Esophagus (tissue), 2 donors: ENCODE results near the gene ALPP. TPM values are rescaled to one million over a fixed set of nuclear protein-coding genes. Genes with fewer than 3 reads are reported as not detected.
"Not testable (repeated sequence)": the region's sequence is repeated elsewhere in the genome, so short reads cannot be mapped to it uniquely, and the experiment has no call there.

Experiments
- H3K27ac ChIP-seq, 2 donors: one replicate each; pipeline ENCODE4 v1.5.1; 2013; ENCODE audit warnings: low read depth in 2 of 2, mild to moderate bottlenecking in 2 of 2, inconsistent platforms in 1 of 2, low read length in 1 of 2, moderate library complexity in 1 of 2
- H3K27me3 ChIP-seq, 2 donors: one replicate each; pipeline ENCODE4 v1.6.1; 2013; ENCODE audit warnings: low read length in 2 of 2, control low read depth in 1 of 2, mild to moderate bottlenecking in 1 of 2; ENCODE audit not compliant: insufficient read depth in 2 of 2, control insufficient read depth in 1 of 2
- H3K36me3 ChIP-seq, 2 donors: one replicate each; pipeline ENCODE4 v1.6.1; 2013; ENCODE audit warnings: low read length in 1 of 2; ENCODE audit not compliant: control insufficient read depth in 2 of 2, insufficient read depth in 2 of 2
- H3K4me1 ChIP-seq, 2 donors: one replicate each; pipeline ENCODE4 v1.6.1; 2013; ENCODE audit warnings: low read length in 1 of 2; ENCODE audit not compliant: control insufficient read depth in 2 of 2, insufficient read depth in 2 of 2
- H3K4me3 ChIP-seq, 2 donors: one replicate each; pipeline ENCODE4 v1.5.1; 2013; ENCODE audit warnings: low read length in 2 of 2, mild to moderate bottlenecking in 2 of 2, low read depth in 1 of 2, moderate library complexity in 1 of 2
- H3K9me3 ChIP-seq, 2 donors: one replicate each; pipeline ENCODE4 v1.6.1; 2013; ENCODE audit warnings: mild to moderate bottlenecking in 2 of 2, low read depth in 1 of 2, low read length in 1 of 2, moderate library complexity in 1 of 2; ENCODE audit not compliant: control insufficient read depth in 2 of 2, insufficient read depth in 1 of 2
- WGBS, 2 donors: extraction: QIAGEN DNeasy Blood & Tissue Kit; methylation state at CpG; one replicate each; pipeline ENCODE4 v1.1.7; 2013; 5-methylcytosine and 5-hydroxymethylcytosine counted together
- polyA plus RNA-seq, 2 donors: library from polyadenylated mRNA; stranded (reverse); fragments of 200-250 nt; gene quantifications; one replicate each; pipeline ENCODE4 v1.2.3, GENCODE V29; 2013
- donor health status: healthy with polysubstance abuse.
- donor health status: Bipolar disorder and iron deficiency.

Gene ALPP
- polyA plus RNA-seq, 2 donors: not detected

DNA sequence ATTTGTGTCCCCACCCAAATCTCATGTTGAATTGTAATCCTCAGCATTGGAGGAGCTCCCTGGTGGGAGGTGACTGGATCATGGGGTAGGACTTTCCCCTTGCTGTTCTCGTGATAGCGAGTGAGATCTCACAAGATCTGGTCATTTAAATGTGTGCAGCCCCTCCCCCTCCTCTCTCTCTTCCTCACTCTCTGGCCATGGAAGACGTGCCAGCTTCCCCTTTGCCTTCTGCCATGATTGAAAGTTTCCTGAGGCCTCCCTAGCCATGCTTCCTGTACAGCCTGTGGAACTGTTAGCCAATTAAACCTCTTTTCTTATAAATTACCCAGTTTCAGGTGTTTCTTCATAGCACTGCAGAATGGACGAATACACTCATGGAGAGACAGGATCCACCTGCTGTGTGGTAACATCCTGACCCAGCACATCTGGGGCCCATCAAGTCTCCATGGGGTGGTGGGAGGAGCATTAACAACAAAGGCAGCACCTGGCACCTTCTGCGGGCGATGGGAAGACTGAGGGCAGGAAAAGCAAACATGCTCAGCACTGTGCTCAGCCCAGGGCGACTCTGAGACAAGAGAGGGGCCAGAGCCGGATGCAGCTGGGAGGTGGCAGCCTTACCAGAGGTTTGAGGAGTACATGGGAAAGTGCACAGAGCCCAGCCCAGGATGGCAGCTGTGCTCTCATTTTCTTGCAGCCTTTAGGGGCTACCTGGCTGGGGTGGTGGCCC is 16.2 kb upstream of the ALPP start:
- H3K27ac ChIP-seq: no peak overlapping the region
- no peak overlapping the region for H3K4me3 ChIP-seq
- H3K36me3 ChIP-seq: no peaks in the 10 kb centered on the region
- H3K27me3 ChIP-seq: no peaks in the 10 kb centered on the region
- 83 to 84% methylated on average over 8 of the region's 8 CpGs for WGBS, 2 donors
- H3K9me3 ChIP-seq: no peaks in the 10 kb centered on the region
- peaks cover 0 to 2% of the 10 kb centered on the region in 2 donors for H3K4me1 ChIP-seq

GRCh38 chr2:232363064-232363783 is 15.3 kb upstream of the ALPP start:
- not testable (repeated sequence) for H3K9me3 ChIP-seq, H3K27ac ChIP-seq, H3K4me1 ChIP-seq, H3K36me3 ChIP-seq, H3K4me3 ChIP-seq, H3K27me3 ChIP-seq
- WGBS, 2 donors: 80 to 85% methylated on average over 11 to 12 of the region's 12 CpGs

DNA sequence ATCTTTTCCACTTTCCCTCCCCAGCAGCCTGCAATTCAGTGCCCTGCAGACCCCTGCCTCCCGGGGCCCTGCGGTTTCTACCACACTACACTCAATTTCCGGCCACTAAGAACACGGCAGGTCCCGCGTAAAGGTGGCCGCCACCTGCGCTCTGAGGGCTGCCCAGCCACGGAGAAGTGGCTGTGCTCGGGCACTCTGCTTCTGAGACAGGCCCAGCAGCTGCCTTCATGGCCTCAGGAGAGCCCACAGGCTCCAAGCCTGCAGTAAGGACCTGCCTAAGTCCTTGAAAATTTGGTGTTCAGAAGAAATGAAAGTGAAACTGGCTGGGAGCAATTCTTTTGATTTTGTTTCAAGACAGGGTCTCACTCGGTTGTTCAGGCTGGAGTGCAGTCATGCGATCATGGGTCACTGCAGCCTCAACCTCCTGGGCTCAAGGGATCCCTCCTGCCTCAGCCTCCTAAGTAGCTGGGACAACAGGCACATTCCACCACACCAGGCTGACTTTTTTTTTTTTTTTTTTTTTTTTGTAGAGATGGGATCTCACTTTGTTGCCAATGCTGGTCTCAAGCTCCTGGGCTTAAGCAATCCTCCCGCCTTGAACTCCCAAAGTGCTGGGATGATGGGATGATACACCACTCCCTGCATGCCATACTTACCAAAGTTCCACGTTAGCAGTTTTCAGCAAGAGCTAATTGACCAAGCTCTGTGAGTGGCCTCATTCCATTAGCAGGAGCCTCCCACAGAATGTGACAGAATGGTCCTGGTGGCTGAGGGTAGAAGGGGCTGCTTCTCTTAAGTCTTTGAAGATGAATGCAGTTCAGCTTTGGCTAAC is 14.6 kb upstream of the ALPP start:
- H3K27ac ChIP-seq: no peak overlapping the region
- 66 to 68% methylated on average over 14 of the region's 14 CpGs for WGBS, 2 donors
- no peak overlapping the region for H3K4me3 ChIP-seq
- H3K36me3 ChIP-seq: no peaks in the 10 kb centered on the region
- H3K4me1 ChIP-seq: peaks cover 0 to 2% of the 10 kb centered on the region in 2 donors
- no peaks in the 10 kb centered on the region for H3K27me3 ChIP-seq
- no peaks in the 10 kb centered on the region for H3K9me3 ChIP-seq

GRCh38 chr2:232364806-232365594 is 13.6 kb upstream of the ALPP start:
- not testable (repeated sequence) for H3K27me3 ChIP-seq, H3K27ac ChIP-seq, H3K4me3 ChIP-seq, H3K4me1 ChIP-seq, H3K36me3 ChIP-seq, H3K9me3 ChIP-seq
- WGBS, 2 donors: 77 to 80% methylated on average over 18 of the region's 18 CpGs

- Histone ChIP-seq H3K4me3 (no peak overlapping the region), H3K9me3 (no peaks in the 10 kb centered on the region), H3K27ac (no peak overlapping the region), H3K27me3 (no peaks in the 10 kb centered on the region), H3K36me3 (no peaks in the 10 kb centered on the region), H3K4me1 (peaks cover 0 to 2% of the 10 kb centered on the region in 2 donors)
- WGBS, 2 donors: 73 to 81% methylated on average over 20 of the region's 20 CpGs
These were observed 12.8 kb upstream of the ALPP start for GRCh38 chr2:232365621-232366321.

- H3K9me3 ChIP-seq, H3K27me3 ChIP-seq, H3K4me3 ChIP-seq, H3K4me1 ChIP-seq, H3K27ac ChIP-seq, H3K36me3 ChIP-seq: not testable (repeated sequence)
- WGBS, 2 donors: 87 to 90% methylated on average over 13 to 20 of the region's 23 CpGs
These were observed 12.1 kb upstream of the ALPP start for GRCh38 chr2:232366461-232366860.

DNA sequence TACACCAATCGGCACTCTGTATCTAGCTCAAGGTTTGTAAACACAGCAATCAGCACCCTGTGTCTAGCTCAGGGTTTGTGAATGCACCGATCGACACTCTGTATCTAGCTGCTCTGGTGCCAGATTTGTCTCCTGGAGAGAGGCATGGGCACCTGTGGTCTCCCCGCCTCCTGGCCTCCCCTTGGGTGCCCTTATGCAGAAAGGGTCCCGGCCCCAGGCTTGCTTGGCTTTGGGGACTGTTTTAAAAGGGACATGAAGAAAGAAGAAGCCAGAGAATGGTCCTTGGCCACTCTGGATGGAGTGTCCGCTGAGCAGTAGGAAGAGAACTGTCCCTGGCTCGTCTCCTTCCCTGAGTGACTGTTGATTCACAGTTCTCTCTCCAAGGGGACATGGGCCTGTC is 11.5 kb upstream of the ALPP start:
- Histone ChIP-seq H3K9me3 (no peaks in the 10 kb centered on the region), H3K4me3 (no peak overlapping the region), H3K27ac (no peak overlapping the region), H3K36me3 (no peaks in the 10 kb centered on the region), H3K4me1 (peaks cover 0 to 2% of the 10 kb centered on the region in 2 donors), H3K27me3 (no peaks in the 10 kb centered on the region)
- WGBS, 2 donors: 73 to 76% methylated on average over 6 to 7 of the region's 7 CpGs

GRCh38 chr2:232367591-232368233 is 10.8 kb upstream of the ALPP start:
- no peak overlapping the region for H3K4me3 ChIP-seq
- H3K9me3 ChIP-seq: no peaks in the 10 kb centered on the region
- H3K36me3 ChIP-seq: no peaks in the 10 kb centered on the region
- H3K27me3 ChIP-seq: no peaks in the 10 kb centered on the region
- H3K27ac ChIP-seq: no peak overlapping the region
- 79 to 80% methylated on average over 13 of the region's 13 CpGs for WGBS, 2 donors
- H3K4me1 ChIP-seq: peaks cover 0 to 2% of the 10 kb centered on the region in 2 donors
